HCT116 (cell line): ENCODE results near the gene SOAT2. TPM values are rescaled to one million over a fixed set of nuclear protein-coding genes. Genes with fewer than 3 reads are reported as not detected.

Source experiments
- ATAC-seq: fragments of 200-7000 bp; cut with Tn5 transposase; 2 replicates; pipeline ENCODE4 v1.9.1; 2020; ENCODE audit warnings: mild to moderate bottlenecking, moderate library complexity
- BruUV-seq: library from RNA; stranded (reverse); fragments of 400-500 nt; replicated peaks from 2 replicates; lab custom pipeline; 2021; lab: Mats Ljungman, UMichigan
- CTCF ChIA-PET: fragments of 300-600 bp; sonication (Branson Sonifier 250); formaldehyde crosslinking; loops from one replicate; lab custom pipeline; 2021; ENCODE audit warnings: antibody characterized with exemption; lab: Charles Lee
- POLR2A ChIA-PET: fragments of 300-600, 350-600 bp; sonication (Branson Sonifier 250); formaldehyde crosslinking; loops from one replicate; lab custom pipeline; 2021; ENCODE audit warnings: antibody characterized with exemption; lab: Charles Lee
- RAD21 ChIA-PET, 2 experiments: fragments of 300-600 bp; sonication (Branson Sonifier 250); formaldehyde crosslinking; loops; one replicate each; lab custom pipeline; 2023; ENCODE audit warnings: low total read pairs in 2 of 2; ENCODE audit not compliant: uncharacterized antibody in 2 of 2, unreplicated experiment in 2 of 2, low non-redundant PET in 1 of 2; lab: Charles Lee
- DNase-seq: peaks from one replicate; pipeline ENCODE4 v3.0.0-alpha.2; 2010; ENCODE audit warnings: low read depth, low spot score
- H2AFZ ChIP-seq: fragments of 200-600 bp; shearing (Covaris generic), sonication (generic); 2 replicates; pipeline ENCODE4 v1.6.1; 2017; ENCODE audit warnings: low read depth, mixed run types, mixed read lengths, antibody characterized with exemption, low read length; ENCODE audit not compliant: poor library complexity, severe bottlenecking
- H3K27ac ChIP-seq: 2 replicates; pipeline ENCODE4 v1.5.1; 2012; ENCODE audit warnings: low read depth, low read length
- H3K27me3 ChIP-seq: fragments of 200-600 bp; sonication (generic); 2 replicates; pipeline ENCODE4 v1.6.1; 2016; ENCODE audit warnings: mixed run types, low read length, mixed read lengths; ENCODE audit not compliant: insufficient read depth
- H3K36me3 ChIP-seq, 2 experiments: fragments of 200-500 bp in 1 of 2; fragments of 200-600 bp in 1 of 2; sonication (Bioruptor generic) in 1 of 2; sonication (generic) in 1 of 2; 2 replicates each; pipeline versions ENCODE4 v1.5.1 to v1.6.1; 2014 to 2016; ENCODE audit warnings: low read length in 2 of 2, inconsistent platforms in 1 of 2, mixed read lengths in 1 of 2, mixed run types in 1 of 2; ENCODE audit not compliant: insufficient read depth in 2 of 2, control insufficient read depth in 1 of 2
- H3K4me1 ChIP-seq, 2 experiments: fragments of 200-600 bp in 1 of 2; sonication (generic) in 1 of 2; 2 replicates each; pipeline versions ENCODE4 v1.5.1 to v1.6.1; 2012 to 2017; ENCODE audit warnings: low read length in 2 of 2, inconsistent platforms in 1 of 2, mild to moderate bottlenecking in 1 of 2, mixed read lengths in 1 of 2, mixed run types in 1 of 2, moderate library complexity in 1 of 2; ENCODE audit not compliant: insufficient read depth in 2 of 2, control insufficient read depth in 1 of 2
- H3K4me2 ChIP-seq: fragments of 200-600 bp; sonication (generic); 2 replicates; pipeline ENCODE4 v1.6.1; 2017; ENCODE audit warnings: mixed run types, low read length, mixed read lengths
- H3K4me3 ChIP-seq, 2 experiments: fragments of 200-600 bp in 1 of 2; sonication (generic) in 1 of 2; replicated peaks in 1 of 2; 2 replicates each; pipeline ENCODE4 v1.5.1; 2011 to 2016; ENCODE audit warnings: low read length in 2 of 2, control low read depth in 1 of 2, low read depth in 1 of 2, mild to moderate bottlenecking in 1 of 2, mixed read lengths in 1 of 2, mixed run types in 1 of 2
- H3K79me2 ChIP-seq: fragments of 200-600 bp; sonication (generic); 2 replicates; pipeline ENCODE4 v1.6.1; 2017; ENCODE audit warnings: mild to moderate bottlenecking, mixed run types, low read length, moderate library complexity, mixed read lengths; ENCODE audit not compliant: insufficient read depth
- H3K9ac ChIP-seq: fragments of 200-600 bp; sonication (generic); 2 replicates; pipeline ENCODE4 v1.6.1; 2016; ENCODE audit warnings: low read length, mixed read lengths
- H3K9me2 ChIP-seq: fragments of 200-600 bp; sonication (generic), shearing (Covaris generic); 2 replicates; pipeline ENCODE4 v1.6.1; 2017; ENCODE audit warnings: mixed run types, mild to moderate bottlenecking, moderate library complexity; ENCODE audit not compliant: insufficient read depth
- H3K9me3 ChIP-seq, 2 experiments: fragments of 200-500 bp in 1 of 2; fragments of 200-600 bp in 1 of 2; sonication (Bioruptor generic) in 1 of 2; sonication (generic) in 1 of 2; 2 replicates each; pipeline ENCODE4 v1.6.1; 2014 to 2017; ENCODE audit warnings: low read length in 2 of 2, mixed read lengths in 2 of 2, inconsistent platforms in 1 of 2, low read depth in 1 of 2, mild to moderate bottlenecking in 1 of 2, mixed run types in 1 of 2, moderate library complexity in 1 of 2; ENCODE audit not compliant: control insufficient read depth in 1 of 2, insufficient read depth in 1 of 2
- H4K20me1 ChIP-seq: fragments of 200-600 bp; sonication (generic), shearing (Covaris generic); 2 replicates; pipeline ENCODE4 v1.6.1; 2017; ENCODE audit warnings: mixed run types, mild to moderate bottlenecking, moderate library complexity; ENCODE audit not compliant: insufficient read depth
- CBX3 ChIP-seq: IDR thresholded peaks from 2 replicates; pipeline ENCODE4 v1.6.1; 2012; ENCODE audit warnings: low read depth
- EGR1 ChIP-seq: IDR thresholded peaks from 2 replicates; pipeline ENCODE4 v1.6.1; 2012; ENCODE audit warnings: low read depth
- EZH2phosphoT487 ChIP-seq: fragments of 200-600 bp; IDR thresholded peaks from 2 replicates; pipeline ENCODE4 v1.6.1; 2018; ENCODE audit warnings: antibody characterized with exemption, borderline replicate concordance
- FOSL1 ChIP-seq: IDR thresholded peaks from 2 replicates; pipeline ENCODE4 v1.6.1; 2012; ENCODE audit warnings: low read depth
- JUND ChIP-seq: IDR thresholded peaks from 2 replicates; pipeline ENCODE4 v1.6.1; 2012
- POLR2A ChIP-seq: IDR thresholded peaks from 2 replicates; pipeline ENCODE4 v1.7.0; 2011; ENCODE audit warnings: borderline replicate concordance; ENCODE audit not compliant: insufficient read depth, insufficient read length; ENCODE audit errors: extremely low read depth
- POLR2AphosphoS5 ChIP-seq: IDR thresholded peaks from 2 replicates; pipeline ENCODE4 v1.6.1; 2011; ENCODE audit warnings: mild to moderate bottlenecking, low read depth, low read length, moderate library complexity
- SIN3A ChIP-seq: IDR thresholded peaks from 2 replicates; pipeline ENCODE4 v1.6.1; 2012; ENCODE audit warnings: low read depth
- TCF7L2 ChIP-seq: IDR thresholded peaks from 2 replicates; pipeline ENCODE4 v1.7.0; 2011; ENCODE audit warnings: borderline replicate concordance, inconsistent platforms; ENCODE audit not compliant: insufficient read depth, insufficient read length; ENCODE audit errors: extremely low read depth
- ZFX ChIP-seq: fragments of 450-650 bp; IDR thresholded peaks from 2 replicates; pipeline ENCODE4 v1.6.1; 2017
- intact Hi-C: fragments of 100-400 bp; cut with micrococcal nuclease; formaldehyde crosslinking; loops from 2 replicates; pipeline ENCODE4 v1.10.0; 2022
- total RNA-seq: library from RNA; stranded (reverse); gene quantifications from one replicate; pipeline ENCODE4 v1.2.1, GENCODE V29; 2021; ENCODE audit not compliant: unreplicated experiment
- TF ChIP-seq, protein P1 (sequence below), 3 experiments: fragments of 200-600 bp in 1 of 3; sonication (generic) in 1 of 3; IDR thresholded peaks in 2 of 3; conservative IDR thresholded peaks in 1 of 3; 2 replicates each; pipeline ENCODE4 v1.5.1; 2012 to 2017; ENCODE audit warnings: low read depth in 2 of 3, low read length in 2 of 3, antibody characterized with exemption in 1 of 3, borderline replicate concordance in 1 of 3, control low read depth in 1 of 3, mild to moderate bottlenecking in 1 of 3, mixed read lengths in 1 of 3, mixed run types in 1 of 3, moderate library complexity in 1 of 3; ENCODE audit not compliant: insufficient read depth in 1 of 3
- TF ChIP-seq, protein P2 (sequence below): IDR thresholded peaks from 2 replicates; pipeline ENCODE4 v1.6.1; 2012

SOAT2 gene
- total RNA-seq, 1 experiment from 2014 or later: 0.17 TPM

DNA sequence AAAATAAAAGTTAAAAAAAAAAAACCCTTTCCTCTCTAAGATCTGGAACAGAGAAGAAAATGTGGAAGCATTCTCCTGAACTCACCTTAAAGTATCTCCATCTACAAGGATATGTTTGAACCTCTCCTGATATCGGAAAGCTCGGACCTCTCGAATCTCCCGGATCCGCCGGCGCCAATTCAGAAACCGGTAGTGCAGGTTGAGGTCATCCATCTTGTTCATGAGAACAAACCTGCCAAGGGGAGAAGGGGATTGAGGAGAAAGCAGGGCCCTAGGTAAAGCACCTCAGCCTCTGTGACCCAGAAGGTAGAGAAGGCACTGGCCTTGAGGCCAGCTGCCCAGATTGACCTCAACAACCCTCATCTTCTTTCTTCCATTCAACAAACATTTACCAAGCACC lies 26.3 kb upstream of the SOAT2 start:
- no peak for DNase-seq
- Histone ChIP-seq H3K9me2 (no peaks in the 10 kb centered on the region), H3K9ac (no peak overlapping the region), H3K27ac (no peak overlapping the region), H4K20me1 (no peaks in the 10 kb centered on the region), H3K9me3 (no peaks in the 10 kb centered on the region), H3K4me1 (peaks cover 13 to 39% of the 10 kb centered on the region in 2 experiments), H3K79me2 (peaks cover 21% of the 10 kb centered on the region; the same call in 1 of the 2 replicates), H3K27me3 (no peaks in the 10 kb centered on the region), H3K4me3 (no peak overlapping the region), H3K4me2 (no peak overlapping the region), H3K36me3 (peaks cover 9 to 32% of the 10 kb centered on the region in 2 experiments; a peak in 2 of 4 replicates), H2AFZ (no peak overlapping the region)
- no TSS peak for BruUV-seq
- POLR2A ChIA-PET: no interaction called here
- CTCF ChIA-PET: interaction anchor here (1.3 to 2.6 kb wide), 3 partner anchors 11 to 22 kb away, joined by 3 to 33 read pairs (median 3); no protein-coding TSS in a partner anchor
- TF ChIP-seq EGR1: no peak
- no peak for TF ChIP-seq SIN3A
- TF ChIP-seq JUND: no peak
- no peak for TF ChIP-seq FOSL1
- no peak for TF ChIP-seq POLR2A
- TF ChIP-seq POLR2AphosphoS5: no peak
- TF ChIP-seq CBX3: no peak
- no peak for TF ChIP-seq ZFX
- TF ChIP-seq, protein P1, sequence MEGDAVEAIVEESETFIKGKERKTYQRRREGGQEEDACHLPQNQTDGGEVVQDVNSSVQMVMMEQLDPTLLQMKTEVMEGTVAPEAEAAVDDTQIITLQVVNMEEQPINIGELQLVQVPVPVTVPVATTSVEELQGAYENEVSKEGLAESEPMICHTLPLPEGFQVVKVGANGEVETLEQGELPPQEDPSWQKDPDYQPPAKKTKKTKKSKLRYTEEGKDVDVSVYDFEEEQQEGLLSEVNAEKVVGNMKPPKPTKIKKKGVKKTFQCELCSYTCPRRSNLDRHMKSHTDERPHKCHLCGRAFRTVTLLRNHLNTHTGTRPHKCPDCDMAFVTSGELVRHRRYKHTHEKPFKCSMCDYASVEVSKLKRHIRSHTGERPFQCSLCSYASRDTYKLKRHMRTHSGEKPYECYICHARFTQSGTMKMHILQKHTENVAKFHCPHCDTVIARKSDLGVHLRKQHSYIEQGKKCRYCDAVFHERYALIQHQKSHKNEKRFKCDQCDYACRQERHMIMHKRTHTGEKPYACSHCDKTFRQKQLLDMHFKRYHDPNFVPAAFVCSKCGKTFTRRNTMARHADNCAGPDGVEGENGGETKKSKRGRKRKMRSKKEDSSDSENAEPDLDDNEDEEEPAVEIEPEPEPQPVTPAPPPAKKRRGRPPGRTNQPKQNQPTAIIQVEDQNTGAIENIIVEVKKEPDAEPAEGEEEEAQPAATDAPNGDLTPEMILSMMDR (IDR thresholded peaks at IDR 0.05 in 2 of 3, conservative IDR thresholded peaks at IDR 0.05 in 1 of 3; ENCODE audit: borderline replicate concordance in 1 of 3, insufficient read depth in 1 of 3, low read depth in 2 of 3, low read length in 2 of 3): no peak
- no peak for TF ChIP-seq EZH2phosphoT487
- no peak for TF ChIP-seq TCF7L2
- TF ChIP-seq, protein P2, sequence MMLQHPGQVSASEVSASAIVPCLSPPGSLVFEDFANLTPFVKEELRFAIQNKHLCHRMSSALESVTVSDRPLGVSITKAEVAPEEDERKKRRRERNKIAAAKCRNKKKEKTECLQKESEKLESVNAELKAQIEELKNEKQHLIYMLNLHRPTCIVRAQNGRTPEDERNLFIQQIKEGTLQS: no peak
- RAD21 ChIA-PET: no interaction called here
- intact Hi-C loops: no loop called here
- ATAC-seq: no peak
